GM12878 (cell line): ENCODE data around the gene BCR. TPM values are rescaled to one million over a fixed set of nuclear protein-coding genes. Genes with fewer than 3 reads are reported as not detected.

Experiments
- ATAC-seq: fragments of 200-7000 bp; cut with Tn5 transposase; 3 replicates; pipeline ENCODE4 v1.9.1; 2020; ENCODE audit warnings: mild to moderate bottlenecking, moderate library complexity
- BruUV-seq: library from RNA; stranded (reverse); fragments of 400-500 nt; replicated peaks from 2 replicates; lab custom pipeline; 2021; lab: Mats Ljungman, UMichigan
- CTCF ChIA-PET: fragments of 300-600 bp; sonication (Branson Sonifier 250); formaldehyde crosslinking; extraction: SDS; loops from one replicate; lab custom pipeline; 2021; ENCODE audit warnings: inconsistent platforms; lab: Yijun Ruan, JAX
- POLR2A ChIA-PET: fragments of 350-600 bp; formaldehyde crosslinking; extraction: SDS; loops from one replicate; lab custom pipeline; 2021; ENCODE audit warnings: inconsistent platforms; lab: Charles Lee
- RAD21 ChIA-PET: fragments of 300-600 bp; sonication (Branson Sonifier 250); formaldehyde crosslinking; loops from one replicate; lab custom pipeline; 2023; ENCODE audit warnings: antibody characterized with exemption; ENCODE audit not compliant: unreplicated experiment; lab: Charles Lee
- SMC1A ChIA-PET: fragments of 300-600 bp; sonication (Branson Sonifier 250); formaldehyde crosslinking; loops from one replicate; lab custom pipeline; 2023; ENCODE audit not compliant: unreplicated experiment, uncharacterized antibody; lab: Charles Lee
- DNase-seq: peaks from one replicate; pipeline ENCODE4 v3.0.0-alpha.2; 2011; ENCODE audit warnings: low read depth, low spot score
- FAIRE-seq: peaks from 3 replicates; lab custom pipeline; 2011; peaks lifted over from hg19 to GRCh38; lab: Jason Lieb, UNC
- H2AFZ ChIP-seq: 2 replicates; pipeline ENCODE4 v1.6.0; 2011; ENCODE audit warnings: low read depth, low read length, control low read depth; ENCODE audit not compliant: control insufficient read depth
- H3K27ac ChIP-seq: 2 replicates; pipeline ENCODE4 v1.5.1; 2011; ENCODE audit warnings: control low read depth; ENCODE audit not compliant: control insufficient read depth, insufficient read depth
- H3K27me3 ChIP-seq, 2 experiments: replicated peaks in 1 of 2; 2 replicates each; pipeline versions ENCODE4 v1.6.0 to v1.6.1; 2011; ENCODE audit warnings: low read length in 1 of 2; ENCODE audit not compliant: control insufficient read depth in 2 of 2, insufficient read depth in 2 of 2
- H3K36me3 ChIP-seq, 2 experiments: 2 replicates each; pipeline ENCODE4 v1.5.1; 2011; ENCODE audit warnings: low read length in 1 of 2; ENCODE audit not compliant: control insufficient read depth in 2 of 2, insufficient read depth in 2 of 2
- H3K4me1 ChIP-seq: 2 replicates; pipeline ENCODE4 v1.6.1; 2011; ENCODE audit warnings: mild to moderate bottlenecking, low read length, moderate library complexity, mixed read lengths; ENCODE audit not compliant: control insufficient read depth, insufficient read depth
- H3K4me2 ChIP-seq: 2 replicates; pipeline ENCODE4 v1.6.0; 2011; ENCODE audit warnings: control low read depth; ENCODE audit not compliant: control insufficient read depth, insufficient read depth
- H3K4me3 ChIP-seq: fragments of 200-600 bp; sonication (generic); 2 replicates; pipeline ENCODE4 v1.5.1; 2016
- H3K79me2 ChIP-seq: 2 replicates; pipeline ENCODE4 v1.6.0; 2011; ENCODE audit warnings: low read length; ENCODE audit not compliant: control insufficient read depth, insufficient read depth
- H3K9ac ChIP-seq: 2 replicates; pipeline ENCODE4 v1.8.0; 2011; ENCODE audit warnings: low read length, control low read depth, mixed read lengths; ENCODE audit not compliant: control insufficient read depth, insufficient read depth
- H3K9me3 ChIP-seq: replicated peaks from 3 replicates; pipeline ENCODE4 v1.5.1; 2011; ENCODE audit warnings: mild to moderate bottlenecking, low read length; ENCODE audit not compliant: control insufficient read depth, insufficient read depth
- H4K20me1 ChIP-seq: 2 replicates; pipeline ENCODE4 v1.6.0; 2011; ENCODE audit not compliant: control insufficient read depth, insufficient read depth
- LARP7 ChIP-seq: fragments of 450-650 bp; IDR thresholded peaks from 2 replicates; pipeline ENCODE4 v1.6.1; 2017; ENCODE audit warnings: mild to moderate bottlenecking
- MEF2A ChIP-seq: IDR thresholded peaks from 2 replicates; pipeline ENCODE4 v1.6.1; 2011; ENCODE audit warnings: low read depth, mild to moderate bottlenecking, low read length, moderate library complexity; ENCODE audit not compliant: insufficient read depth
- MLLT1 ChIP-seq: fragments of 450-650 bp; IDR thresholded peaks from 2 replicates; pipeline ENCODE4 v1.6.1; 2016; ENCODE audit warnings: mild to moderate bottlenecking
- MYC ChIP-seq: IDR thresholded peaks from 2 replicates; pipeline ENCODE4 v1.6.1; 2011; ENCODE audit warnings: mild to moderate bottlenecking, low read length, moderate library complexity, inconsistent platforms; ENCODE audit not compliant: insufficient read depth, insufficient replicate concordance, insufficient read length, severe bottlenecking
- NBN ChIP-seq: fragments of 450-650 bp; IDR thresholded peaks from 2 replicates; pipeline ENCODE4 v1.6.1; 2016
- NFYB ChIP-seq: IDR thresholded peaks from 2 replicates; pipeline ENCODE4 v1.6.1; 2011; ENCODE audit warnings: low read depth, mild to moderate bottlenecking, low read length, improper control_type of control experiment, moderate library complexity; ENCODE audit not compliant: insufficient read depth
- PBX3 ChIP-seq: IDR thresholded peaks from 2 replicates; pipeline ENCODE4 v1.6.1; 2011; ENCODE audit warnings: mild to moderate bottlenecking, low read depth, low read length, moderate library complexity; ENCODE audit not compliant: insufficient replicate concordance
- POLR2A ChIP-seq: IDR thresholded peaks from 2 replicates; pipeline ENCODE4 v1.6.1; 2011; ENCODE audit warnings: low read depth, mild to moderate bottlenecking, low read length
- POLR2AphosphoS2 ChIP-seq: IDR thresholded peaks from 2 replicates; pipeline ENCODE4 v1.6.1; 2011; ENCODE audit warnings: low read depth, mild to moderate bottlenecking, low read length, improper control_type of control experiment, moderate library complexity
- RELB ChIP-seq: fragments of 450-650 bp; IDR thresholded peaks from 2 replicates; pipeline ENCODE4 v1.6.1; 2017; ENCODE audit warnings: low read depth, mild to moderate bottlenecking, moderate library complexity
- TAF1 ChIP-seq: IDR thresholded peaks from 2 replicates; pipeline ENCODE4 v1.6.1; 2011; ENCODE audit warnings: mild to moderate bottlenecking, low read depth, low read length, borderline replicate concordance
- WGBS: methylation state at CpG from one replicate; pipeline ENCODE4 v1.1.6; 2016; ENCODE audit warnings: low lambda C conversion rate; ENCODE audit not compliant: insufficient replicate concordance, insufficient coverage; ENCODE audit errors: missing lambda C conversion rate; 5-methylcytosine and 5-hydroxymethylcytosine counted together
- in situ Hi-C: fragments of 300-500 bp; cut with MboI; formaldehyde crosslinking; loops from 9 replicates; pipeline ENCODE4 v1.14.3; 2018; ENCODE audit warnings: mixed read lengths
- intact Hi-C: fragments of 100-400 bp; cut with micrococcal nuclease; formaldehyde crosslinking; loops from one replicate; pipeline ENCODE4 v1.14.2; 2022; ENCODE audit not compliant: unreplicated experiment
- polyA plus RNA-seq, 11 experiments: library from polyadenylated mRNA; depleted of rRNA in 4 of 11; unstranded in 6 of 11; stranded (reverse) in 5 of 11; fragments of >200 nt; fragmentation: Nextera tagmentation in 4 of 11; fragmentation: Illumina TruSeq in 1 of 11; extraction: Ambion mirVana in 4 of 11; extraction: Trizol in 1 of 11; gene quantifications; 1 replicate in 1 of 11; 2 replicates in 10 of 11; pipeline versions ENCODE4 v1.2.1 to v1.2.3, GENCODE V29; 2011 to 2016; ENCODE audit warnings: inconsistent platforms in 2 of 11, missing spikeins in 2 of 11, low read depth in 1 of 11
- total RNA-seq, 4 experiments: library from RNA; depleted of rRNA in 3 of 4; stranded (reverse); fragments of >200 nt in 3 of 4; fragmentation: Illumina TruSeq in 1 of 4; extraction: Trizol in 1 of 4; gene quantifications; 2 replicates each; pipeline versions ENCODE4 v1.2.1 to v1.2.3, GENCODE V29; 2013 to 2021

The BCR gene
- total and polyA plus RNA-seq, 10 of the 15 experiments (the other 5 are each of a cell fraction or from before 2014, with no cell fraction given), result 1.7 to 64.7 (median 18.4) TPM

GRCh38 chr22:23250056-23250784 lies 69.9 kb downstream of the BCR start:
- Histone ChIP-seq H3K27ac (no peak overlapping the region), H2AFZ (no peak overlapping the region), H3K36me3 (peaks cover 0 to 10% of the 10 kb centered on the region in 2 experiments; a peak in 2 of 4 replicates), H3K79me2 (peaks cover 4% of the 10 kb centered on the region), H3K27me3 (no peaks in the 10 kb centered on the region), H3K4me2 (no peak overlapping the region), H4K20me1 (no peaks in the 10 kb centered on the region), H3K9ac (no peak overlapping the region), H3K4me3 (no peak overlapping the region), H3K9me3 (no peaks in the 10 kb centered on the region), H3K4me1 (peaks cover 6% of the 10 kb centered on the region)
- WGBS, result 67% methylated on average over 16 of the region's 16 CpGs
- ChIA-PET SMC1A (interaction anchor here (0.6 to 1.5 kb wide), 2 partner anchors 23 to 41 kb away, joined by 3 read pairs; no protein-coding TSS in a partner anchor), CTCF (interaction anchor here (1.2 to 1.3 kb wide), 2 partner anchors 32 to 72 kb away, joined by 3 to 4 read pairs; no protein-coding TSS in a partner anchor), POLR2A (interaction anchor here (0.9 kb wide), 1 partner anchor 24 kb away, joined by 3 read pairs; no protein-coding TSS in a partner anchor), RAD21 (interaction anchor here (0.9 to 1.2 kb wide), 2 partner anchors 32 to 66 kb away, joined by 3 to 4 read pairs; no protein-coding TSS in a partner anchor)
- FAIRE-seq (no peak), ATAC-seq (no peak), DNase-seq (no peak)
- intact Hi-C loops (no loop called here), in situ Hi-C loops (no loop called here)
- TF ChIP-seq POLR2AphosphoS2 (no peak), MLLT1 (no peak), TAF1 (no peak), PBX3 (no peak), MYC (no peak), LARP7 (no peak), MEF2A (no peak), NFYB (no peak), NBN (no peak), POLR2A (no peak), RELB (no peak)
- no TSS peak for BruUV-seq
